ENCODE data around the gene OR5C1.

GRCh38 chr9:122781671-122782070 is 7.1 kb upstream of the OR5C1 start:
- TF ChIP-seq CTCF (IDR thresholded peaks at IDR 0.05; ENCODE audit: insufficient read depth, low read length) (no peak), POLR2AphosphoS5 (IDR thresholded peaks at IDR 0.05; ENCODE audit: low read depth) (no peak), GABPA (IDR thresholded peaks at IDR 0.05; ENCODE audit: low read depth) (no peak), REST (IDR thresholded peaks at IDR 0.05; ENCODE audit: insufficient replicate concordance, low read depth) (no peak)

All from HL-60 (cell line).